GM12892 (cell line): ENCODE data around the gene DENND5B.

ENCODE experiments used
- POLR2A ChIP-seq: IDR thresholded peaks from 2 replicates; pipeline ENCODE4 v1.6.1; 2011; ENCODE audit warnings: low read depth, low read length, control low read depth
- POLR2AphosphoS5 ChIP-seq: IDR thresholded peaks from 2 replicates; pipeline ENCODE4 v1.6.1; 2011; ENCODE audit warnings: low read depth, low read length, control low read depth

DNA sequence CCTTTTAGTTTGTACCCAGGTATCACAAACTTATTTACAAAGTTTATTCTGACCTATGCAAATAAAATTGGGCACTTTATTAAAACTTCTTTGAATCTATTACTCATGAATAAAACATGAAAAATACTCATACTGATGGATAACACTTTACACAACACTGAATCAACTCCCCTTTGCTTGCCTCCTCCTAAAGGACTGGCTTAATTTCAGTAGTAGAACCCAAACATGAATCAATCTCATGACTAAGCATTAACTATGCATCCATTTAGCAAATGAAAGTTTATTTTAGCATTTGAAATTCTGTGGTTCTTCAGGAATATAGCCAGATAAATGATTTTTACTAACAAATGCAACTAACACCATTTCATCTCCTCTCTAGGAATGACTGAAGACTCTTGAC lies 32.4 kb downstream of the DENND5B start:
- TF ChIP-seq POLR2AphosphoS5 (no peak), POLR2A (no peak)
